ENCODE results near the gene RYR1.
"Not testable (repeated sequence)": the region's sequence is repeated elsewhere in the genome, so short reads cannot be mapped to it uniquely, and the experiment has no call there.

Gene RYR1

DNA sequence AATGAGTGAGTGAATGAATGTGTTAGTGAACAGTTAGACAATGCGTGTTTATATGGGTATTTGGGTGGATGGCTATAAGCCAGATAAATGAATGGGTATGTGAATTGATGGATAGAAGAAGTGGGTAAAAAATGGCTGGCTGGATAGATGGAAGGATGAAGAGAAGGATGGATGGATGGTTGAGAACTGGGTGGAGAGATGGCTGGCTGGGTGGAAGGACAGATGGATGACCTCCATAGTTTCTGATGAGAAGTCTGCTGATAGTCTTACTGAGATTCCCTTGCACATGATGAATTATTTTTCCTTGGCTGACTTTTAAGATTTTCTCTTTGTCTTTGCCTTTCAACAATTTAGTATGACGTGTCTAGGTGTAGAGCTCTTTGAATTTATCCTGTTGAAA is 57.4 kb downstream of the RYR1 start:
- in situ Hi-C loops (cut with HindIII; ENCODE audit: low pct_ligation_motif_present, low sequenced_read_pairs) = no loop called here
- H3K27me3 ChIP-seq (replicated peaks) = no peaks in the 10 kb centered on the region
- no peak for TF ChIP-seq CTCF (IDR thresholded peaks at IDR 0.05; ENCODE audit: low read depth, low read length, missing control alignments)
- no peaks in the 10 kb centered on the region for H3K36me3 ChIP-seq (replicated peaks)
- no peak overlapping the region for H3K27ac ChIP-seq
- no peak for DNase-seq
- no peak overlapping the region for H3K4me3 ChIP-seq (ENCODE audit: low read depth, low read length)

DNA sequence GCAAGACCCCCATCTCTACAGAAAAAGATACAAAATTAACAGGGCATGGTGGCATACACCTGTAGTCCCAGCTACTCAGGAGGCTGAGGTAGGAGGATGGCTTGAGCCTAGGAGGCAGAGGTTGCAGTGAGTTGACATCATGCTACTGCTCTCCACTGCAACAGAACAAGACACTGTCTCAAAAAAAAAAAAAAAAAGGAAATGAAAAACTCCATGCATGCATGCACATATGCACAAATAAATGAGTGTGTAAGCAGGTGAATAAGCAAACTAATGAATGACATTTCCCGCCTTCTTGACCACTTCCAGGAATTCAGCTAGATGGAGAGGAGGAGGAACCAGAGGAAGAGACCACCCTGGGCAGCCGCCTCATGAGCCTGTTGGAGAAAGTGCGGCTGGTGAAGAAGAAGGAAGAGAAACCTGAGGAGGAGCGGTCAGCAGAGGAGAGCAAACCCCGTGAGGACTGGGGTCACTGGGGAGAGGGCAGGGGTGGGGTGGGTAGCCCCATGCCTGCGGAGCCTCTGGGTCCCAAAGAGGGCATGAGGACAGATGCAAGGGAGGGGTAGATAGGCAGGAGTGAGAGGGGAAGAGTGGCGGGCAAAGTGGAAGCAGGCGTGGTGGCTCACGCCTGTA is 58.8 kb downstream of the RYR1 start:
- Histone ChIP-seq H3K27ac (no peak overlapping the region), H3K36me3 (replicated peaks) (no peaks in the 10 kb centered on the region), H3K4me3 (ENCODE audit: low read depth, low read length) (no peak overlapping the region), H3K27me3 (replicated peaks) (no peaks in the 10 kb centered on the region)
- no peak for TF ChIP-seq CTCF (IDR thresholded peaks at IDR 0.05; ENCODE audit: low read depth, low read length, missing control alignments)
- DNase-seq = no peak
- in situ Hi-C loops (cut with HindIII; ENCODE audit: low pct_ligation_motif_present, low sequenced_read_pairs) = no loop called here

DNA sequence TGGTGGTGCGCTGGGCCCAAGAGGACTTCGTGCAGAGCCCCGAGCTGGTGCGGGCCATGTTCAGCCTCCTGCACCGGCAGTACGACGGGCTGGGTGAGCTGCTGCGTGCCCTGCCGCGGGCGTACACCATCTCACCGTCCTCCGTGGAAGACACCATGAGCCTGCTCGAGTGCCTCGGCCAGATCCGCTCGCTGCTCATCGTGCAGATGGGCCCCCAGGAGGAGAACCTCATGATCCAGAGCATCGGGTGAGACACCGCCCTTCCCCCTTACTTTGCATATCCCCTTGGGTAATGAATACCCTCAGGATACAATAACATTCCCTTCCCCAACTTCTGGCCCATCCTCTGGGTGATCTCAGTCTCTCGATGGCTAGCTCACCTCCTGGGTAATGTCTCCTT is 60.9 kb downstream of the RYR1 start:
- DNase-seq = no peak
- no peak overlapping the region for H3K27ac ChIP-seq
- H3K4me3 ChIP-seq (ENCODE audit: low read depth, low read length) = no peak overlapping the region
- H3K36me3 ChIP-seq (replicated peaks) = no peaks in the 10 kb centered on the region
- in situ Hi-C loops (cut with HindIII; ENCODE audit: low pct_ligation_motif_present, low sequenced_read_pairs) = no loop called here
- no peak for TF ChIP-seq CTCF (IDR thresholded peaks at IDR 0.05; ENCODE audit: low read depth, low read length, missing control alignments)
- no peaks in the 10 kb centered on the region for H3K27me3 ChIP-seq (replicated peaks)

GRCh38 chr19:38495375-38495774 is 61.9 kb downstream of the RYR1 start:
- in situ Hi-C loops (cut with HindIII; ENCODE audit: low pct_ligation_motif_present, low sequenced_read_pairs); H3K27me3 ChIP-seq (replicated peaks); H3K27ac ChIP-seq; H3K4me3 ChIP-seq (ENCODE audit: low read depth, low read length); DNase-seq; H3K36me3 ChIP-seq (replicated peaks): not testable (repeated sequence)

DNA sequence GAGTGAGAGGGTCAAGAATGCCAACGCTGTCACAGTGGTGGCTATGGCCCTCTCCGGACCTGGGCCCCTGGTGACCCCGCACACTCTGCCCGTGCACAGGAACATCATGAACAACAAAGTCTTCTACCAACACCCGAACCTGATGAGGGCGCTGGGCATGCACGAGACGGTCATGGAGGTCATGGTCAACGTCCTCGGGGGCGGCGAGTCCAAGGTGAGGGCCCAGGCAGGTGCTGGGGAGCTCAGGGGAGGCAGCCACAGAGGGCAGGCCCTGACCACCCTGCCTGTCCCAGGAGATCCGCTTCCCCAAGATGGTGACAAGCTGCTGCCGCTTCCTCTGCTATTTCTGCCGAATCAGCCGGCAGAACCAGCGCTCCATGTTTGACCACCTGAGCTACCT is 62.6 kb downstream of the RYR1 start:
- Histone ChIP-seq H3K27me3 (replicated peaks) (no peaks in the 10 kb centered on the region), H3K27ac (no peak overlapping the region), H3K4me3 (ENCODE audit: low read depth, low read length) (no peak overlapping the region), H3K36me3 (replicated peaks) (no peaks in the 10 kb centered on the region)
- in situ Hi-C loops (cut with HindIII; ENCODE audit: low pct_ligation_motif_present, low sequenced_read_pairs) = no loop called here
- no peak for DNase-seq
- TF ChIP-seq CTCF (IDR thresholded peaks at IDR 0.05; ENCODE audit: low read depth, low read length, missing control alignments) = no peak

DNA sequence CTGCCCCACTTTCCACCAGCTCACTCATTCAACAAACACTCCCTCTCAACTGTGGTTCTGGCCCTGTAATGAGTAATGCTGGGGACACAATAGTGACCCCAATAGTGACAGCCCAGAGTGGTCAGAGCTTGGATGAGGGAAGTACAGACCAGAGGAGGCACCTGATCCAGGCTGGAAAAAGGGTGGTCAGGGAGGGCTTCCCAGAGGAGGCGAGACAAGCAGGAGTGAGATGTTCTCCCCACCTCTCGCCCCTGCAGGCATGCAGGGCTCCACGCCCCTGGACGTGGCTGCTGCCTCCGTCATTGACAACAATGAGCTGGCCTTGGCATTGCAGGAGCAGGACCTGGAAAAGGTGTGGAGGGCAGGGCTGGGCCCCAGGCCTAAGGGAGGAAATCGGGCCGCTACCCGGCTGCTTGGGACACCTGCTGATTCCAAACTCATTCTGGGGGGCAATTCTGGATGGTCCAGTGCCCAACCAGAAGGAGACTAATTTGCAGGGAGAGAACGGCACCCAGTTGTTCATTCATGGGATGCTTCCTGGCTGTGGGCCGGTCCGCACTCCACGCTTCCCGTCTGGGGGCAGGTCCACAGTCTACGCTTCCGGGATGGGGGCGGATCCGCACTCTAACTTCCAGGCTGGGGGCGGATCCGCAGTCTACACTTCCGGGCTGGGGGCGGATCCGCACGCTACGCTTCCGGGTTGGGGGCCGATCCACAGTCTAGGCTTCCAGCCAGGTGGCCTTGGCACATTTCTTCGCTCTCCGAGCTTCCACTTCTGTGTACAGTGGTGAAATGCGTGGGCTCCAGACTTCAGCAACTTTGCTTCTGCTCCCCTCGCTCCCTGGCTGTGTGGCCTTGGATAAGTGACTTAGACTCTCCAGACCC is 63.4 kb downstream of the RYR1 start:
- H3K27me3 ChIP-seq (replicated peaks) = no peaks in the 10 kb centered on the region
- H3K4me3 ChIP-seq (ENCODE audit: low read depth, low read length) = no peak overlapping the region
- H3K27ac ChIP-seq = no peak overlapping the region
- in situ Hi-C loops (cut with HindIII; ENCODE audit: low pct_ligation_motif_present, low sequenced_read_pairs) = no loop called here
- no peak for TF ChIP-seq CTCF (IDR thresholded peaks at IDR 0.05; ENCODE audit: low read depth, low read length, missing control alignments)
- DNase-seq = no peak
- no peaks in the 10 kb centered on the region for H3K36me3 ChIP-seq (replicated peaks)

Measured in brain microvascular endothelial cell (primary cell).